ENCODE measurements around the gene SLC19A1. TPM values are rescaled to one million over a fixed set of nuclear protein-coding genes. Genes with fewer than 3 reads are reported as not detected.
A peak's percentile ranks its signal among the peaks of the same experiment; 100 is the strongest.

SLC19A1 gene
- total RNA-seq, 1 donor from 2014 or later = 25.6 TPM

DNA sequence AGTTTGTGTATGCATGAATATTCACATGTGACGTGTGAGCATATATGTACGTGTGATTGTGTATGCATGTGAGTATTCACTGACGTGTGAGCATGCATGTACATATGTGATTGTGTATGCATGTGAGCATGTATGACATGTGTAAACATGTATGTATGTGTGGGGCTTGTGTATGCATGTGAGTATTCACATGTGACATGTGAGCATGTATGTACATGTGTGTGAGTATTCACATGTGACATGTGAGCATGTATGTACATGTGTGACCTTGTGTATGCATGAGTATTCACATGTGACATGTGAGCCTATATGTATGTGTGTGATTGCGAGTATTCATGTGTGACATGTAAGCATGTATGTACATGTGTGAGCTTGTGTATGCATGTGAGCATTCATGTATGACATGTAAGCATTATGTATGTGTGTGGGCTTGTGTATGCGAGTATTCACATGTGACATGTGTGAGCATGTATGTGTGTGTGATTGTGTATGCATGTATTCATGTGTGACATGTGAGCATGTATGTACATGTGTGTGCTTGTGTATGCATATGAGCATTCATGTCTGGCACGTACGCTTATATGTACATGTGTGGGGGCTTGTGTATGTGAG lies 89.4 kb downstream of the SLC19A1 start:
- TF ChIP-seq, protein P1, sequence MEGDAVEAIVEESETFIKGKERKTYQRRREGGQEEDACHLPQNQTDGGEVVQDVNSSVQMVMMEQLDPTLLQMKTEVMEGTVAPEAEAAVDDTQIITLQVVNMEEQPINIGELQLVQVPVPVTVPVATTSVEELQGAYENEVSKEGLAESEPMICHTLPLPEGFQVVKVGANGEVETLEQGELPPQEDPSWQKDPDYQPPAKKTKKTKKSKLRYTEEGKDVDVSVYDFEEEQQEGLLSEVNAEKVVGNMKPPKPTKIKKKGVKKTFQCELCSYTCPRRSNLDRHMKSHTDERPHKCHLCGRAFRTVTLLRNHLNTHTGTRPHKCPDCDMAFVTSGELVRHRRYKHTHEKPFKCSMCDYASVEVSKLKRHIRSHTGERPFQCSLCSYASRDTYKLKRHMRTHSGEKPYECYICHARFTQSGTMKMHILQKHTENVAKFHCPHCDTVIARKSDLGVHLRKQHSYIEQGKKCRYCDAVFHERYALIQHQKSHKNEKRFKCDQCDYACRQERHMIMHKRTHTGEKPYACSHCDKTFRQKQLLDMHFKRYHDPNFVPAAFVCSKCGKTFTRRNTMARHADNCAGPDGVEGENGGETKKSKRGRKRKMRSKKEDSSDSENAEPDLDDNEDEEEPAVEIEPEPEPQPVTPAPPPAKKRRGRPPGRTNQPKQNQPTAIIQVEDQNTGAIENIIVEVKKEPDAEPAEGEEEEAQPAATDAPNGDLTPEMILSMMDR (IDR thresholded peaks at IDR 0.05; ENCODE audit: unreplicated experiment) = no peak
- Mint-ChIP-seq H3K27me3 (no peaks in the 10 kb centered on the region), H3K4me1 (ENCODE audit: low read depth) (no peaks in the 10 kb centered on the region), H3K9me3 (ENCODE audit: low read depth) (no peaks in the 10 kb centered on the region), H3K36me3 (ENCODE audit: insufficient read depth) (peaks cover 5% of the 10 kb centered on the region), H3K4me3 (ENCODE audit: low read depth) (no peak overlapping the region), H3K27ac (no peak overlapping the region)
- no peak for DNase-seq (ENCODE audit: low spot score, unreplicated experiment)

DNA sequence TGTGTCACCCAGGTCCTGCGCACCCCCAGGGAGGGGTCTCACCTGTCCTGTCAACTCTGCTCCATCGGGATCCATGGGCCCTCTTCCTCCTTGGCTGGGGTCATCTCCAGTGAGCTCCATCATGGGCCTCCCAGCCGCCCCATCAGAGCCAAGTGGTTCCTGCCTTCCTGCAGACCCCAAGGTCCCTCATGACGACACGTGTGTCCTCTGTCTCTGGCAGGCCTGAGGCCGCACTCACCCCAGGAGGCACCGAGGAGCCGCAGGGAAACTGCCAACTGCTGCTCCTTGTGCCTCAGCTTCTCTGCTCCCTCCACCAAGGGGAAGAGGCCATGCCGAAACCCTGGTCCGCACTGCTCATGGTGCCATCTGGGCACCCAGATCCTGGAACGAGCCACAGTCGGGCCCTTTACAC lies 90.5 kb downstream of the SLC19A1 start:
- H3K4me3 Mint-ChIP-seq (ENCODE audit: low read depth) = no peak overlapping the region
- DNase-seq (ENCODE audit: low spot score, unreplicated experiment) = no peak
- no peak overlapping the region for H3K27ac Mint-ChIP-seq
- H3K36me3 Mint-ChIP-seq (ENCODE audit: insufficient read depth) = peaks cover 7% of the 10 kb centered on the region
- no peaks in the 10 kb centered on the region for H3K27me3 Mint-ChIP-seq
- no peaks in the 10 kb centered on the region for H3K4me1 Mint-ChIP-seq (ENCODE audit: low read depth)
- no peaks in the 10 kb centered on the region for H3K9me3 Mint-ChIP-seq (ENCODE audit: low read depth)
- TF ChIP-seq, protein P1 (IDR thresholded peaks at IDR 0.05; ENCODE audit: unreplicated experiment) = no peak

GRCh38 chr21:45451091-45451740 lies 91.0 kb downstream of the SLC19A1 start:
- Mint-ChIP-seq H3K27me3 (no peaks in the 10 kb centered on the region), H3K4me3 (ENCODE audit: low read depth) (no peak overlapping the region), H3K36me3 (ENCODE audit: insufficient read depth) (peaks cover 8% of the 10 kb centered on the region), H3K9me3 (ENCODE audit: low read depth) (peaks cover 1% of the 10 kb centered on the region), H3K27ac (peak overlapping the region; percentile 49), H3K4me1 (ENCODE audit: low read depth) (no peaks in the 10 kb centered on the region)
- TF ChIP-seq, protein P1 (IDR thresholded peaks at IDR 0.05; ENCODE audit: unreplicated experiment) = no peak
- no peak for DNase-seq (ENCODE audit: low spot score, unreplicated experiment)

- H3K27ac Mint-ChIP-seq = no peak overlapping the region
- H3K4me3 Mint-ChIP-seq (ENCODE audit: low read depth) = no peak overlapping the region
- peaks cover 6% of the 10 kb centered on the region for H3K9me3 Mint-ChIP-seq (ENCODE audit: low read depth)
- no peak for DNase-seq (ENCODE audit: low spot score, unreplicated experiment)
- H3K36me3 Mint-ChIP-seq (ENCODE audit: insufficient read depth) = peaks cover 13% of the 10 kb centered on the region
- H3K4me1 Mint-ChIP-seq (ENCODE audit: low read depth) = no peaks in the 10 kb centered on the region
- TF ChIP-seq, protein P1 (IDR thresholded peaks at IDR 0.05; ENCODE audit: unreplicated experiment) = no peak
- no peaks in the 10 kb centered on the region for H3K27me3 Mint-ChIP-seq
Measured at GRCh38 chr21:45450423-45451090, 91.7 kb downstream of the SLC19A1 start.

- H3K36me3 Mint-ChIP-seq (ENCODE audit: insufficient read depth) = peaks cover 20% of the 10 kb centered on the region
- no peaks in the 10 kb centered on the region for H3K4me1 Mint-ChIP-seq (ENCODE audit: low read depth)
- no peak for DNase-seq (ENCODE audit: low spot score, unreplicated experiment)
- H3K27me3 Mint-ChIP-seq = no peaks in the 10 kb centered on the region
- H3K27ac Mint-ChIP-seq = no peak overlapping the region
- H3K4me3 Mint-ChIP-seq (ENCODE audit: low read depth) = no peak overlapping the region
- TF ChIP-seq, protein P1 (IDR thresholded peaks at IDR 0.05; ENCODE audit: unreplicated experiment) = no peak
- H3K9me3 Mint-ChIP-seq (ENCODE audit: low read depth) = peaks cover 10% of the 10 kb centered on the region
Measured at GRCh38 chr21:45449658-45450422, 92.4 kb downstream of the SLC19A1 start.

Data from progenitor cell of endocrine pancreas (in vitro differentiated cells).